IMR-90 (cell line): ENCODE measurements around the gene MGAT5. TPM values are rescaled to one million over a fixed set of nuclear protein-coding genes. Genes with fewer than 3 reads are reported as not detected.

ENCODE experiments used
- ATAC-seq: fragments of 200-7000 bp; cut with Tn5 transposase; 2 replicates; pipeline ENCODE4 v1.9.1; 2020; ENCODE audit warnings: low read depth, mild to moderate bottlenecking, moderate library complexity
- BruUV-seq: library from RNA; stranded (reverse); fragments of 400-500 nt; replicated peaks from 2 replicates; lab custom pipeline; 2021; lab: Mats Ljungman, UMichigan
- CTCF ChIA-PET: fragments of 300-600 bp; formaldehyde crosslinking; extraction: SDS; loops from one replicate; lab custom pipeline; 2021; ENCODE audit warnings: antibody characterized with exemption; lab: Yijun Ruan, JAX
- POLR2A ChIA-PET: fragments of 300-600 bp; sonication (Branson Sonifier 250); formaldehyde crosslinking; loops from one replicate; lab custom pipeline; 2022; ENCODE audit warnings: antibody characterized with exemption; ENCODE audit not compliant: unreplicated experiment; lab: Charles Lee
- DNase-seq: peaks from one replicate; pipeline ENCODE4 v3.0.0; 2013
- H2AFZ ChIP-seq: replicated peaks from 2 replicates; pipeline ENCODE3; 2013; ENCODE audit warnings: low read length, mild to moderate bottlenecking; ENCODE audit not compliant: poor library complexity
- H2AK5ac ChIP-seq: 2 replicates; pipeline ENCODE4 v1.6.1; 2013; ENCODE audit warnings: low read depth, low read length, inconsistent platforms
- H2AK9ac ChIP-seq: replicated peaks from 2 replicates; pipeline ENCODE3; 2013; ENCODE audit warnings: mild to moderate bottlenecking, low read depth, low read length, moderate library complexity; ENCODE audit not compliant: poor library complexity
- H2BK120ac ChIP-seq: 2 replicates; pipeline ENCODE4 v1.6.1; 2013; ENCODE audit warnings: low read depth, low read length, inconsistent platforms
- H2BK15ac ChIP-seq: 3 replicates; pipeline ENCODE4 v1.6.1; 2013; ENCODE audit warnings: low read depth, low read length, inconsistent platforms
- H2BK20ac ChIP-seq: 2 replicates; pipeline ENCODE4 v1.6.1; 2013; ENCODE audit warnings: low read depth, mild to moderate bottlenecking, inconsistent platforms, low read length, moderate library complexity
- H2BK5ac ChIP-seq: 2 replicates; pipeline ENCODE4 v1.6.1; 2013; ENCODE audit warnings: mild to moderate bottlenecking, low read depth, low read length, inconsistent platforms; ENCODE audit not compliant: poor library complexity, severe bottlenecking
- H3K14ac ChIP-seq: replicated peaks from 2 replicates; pipeline ENCODE4 v1.6.1; 2013; ENCODE audit warnings: low read depth, low read length, inconsistent platforms
- H3K18ac ChIP-seq: 2 replicates; pipeline ENCODE4 v1.6.1; 2013; ENCODE audit warnings: low read depth, low read length, control low read depth
- H3K23ac ChIP-seq: 2 replicates; pipeline ENCODE4 v1.6.1; 2013; ENCODE audit warnings: low read depth, low read length, inconsistent platforms
- H3K27ac ChIP-seq: 2 replicates; pipeline ENCODE4 v1.5.1; 2013; ENCODE audit warnings: mild to moderate bottlenecking, control low read depth, low read length; ENCODE audit not compliant: insufficient read depth
- H3K27me3 ChIP-seq: 2 replicates; pipeline ENCODE4 v1.6.1; 2013; ENCODE audit warnings: low read length; ENCODE audit not compliant: control insufficient read depth, insufficient read depth
- H3K36me3 ChIP-seq: 2 replicates; pipeline ENCODE4 v1.6.1; 2013; ENCODE audit warnings: low read length, mixed read lengths; ENCODE audit not compliant: control insufficient read depth, insufficient read depth
- H3K4ac ChIP-seq: 2 replicates; pipeline ENCODE4 v1.6.1; 2013; ENCODE audit warnings: low read depth, low read length, inconsistent platforms
- H3K4me1 ChIP-seq: 2 replicates; pipeline ENCODE4 v1.6.1; 2013; ENCODE audit warnings: low read length, mixed read lengths; ENCODE audit not compliant: control insufficient read depth, insufficient read depth
- H3K4me2 ChIP-seq: 2 replicates; pipeline ENCODE4 v1.6.1; 2013; ENCODE audit warnings: low read depth, mild to moderate bottlenecking, control low read depth, low read length, moderate library complexity
- H3K4me3 ChIP-seq: 2 replicates; pipeline ENCODE4 v1.5.1; 2013; ENCODE audit warnings: low read depth, mild to moderate bottlenecking, control low read depth, low read length, moderate library complexity; ENCODE audit not compliant: insufficient read depth
- H3K56ac ChIP-seq: 2 replicates; pipeline ENCODE4 v1.6.1; 2013; ENCODE audit warnings: low read length, inconsistent platforms; ENCODE audit not compliant: insufficient read depth; ENCODE audit errors: extremely low read depth
- H3K79me1 ChIP-seq, 2 experiments: 2 replicates each; pipeline ENCODE4 v1.6.1; 2013; ENCODE audit warnings: low read length in 2 of 2, inconsistent platforms in 1 of 2, low read depth in 1 of 2
- H3K9ac ChIP-seq: 2 replicates; pipeline ENCODE4 v1.6.1; 2013; ENCODE audit warnings: low read depth, low read length, control low read depth
- H3K9me1 ChIP-seq: 2 replicates; pipeline ENCODE4 v1.6.1; 2013; ENCODE audit warnings: low read length, inconsistent platforms; ENCODE audit not compliant: insufficient read depth
- H3K9me3 ChIP-seq: 2 replicates; pipeline ENCODE4 v1.6.1; 2013; ENCODE audit warnings: low read length; ENCODE audit not compliant: control insufficient read depth, insufficient read depth
- H4K20me1 ChIP-seq: 2 replicates; pipeline ENCODE4 v1.6.1; 2013; ENCODE audit warnings: low read length, inconsistent platforms; ENCODE audit not compliant: insufficient read depth
- H4K5ac ChIP-seq: 2 replicates; pipeline ENCODE4 v1.6.1; 2013; ENCODE audit warnings: mild to moderate bottlenecking, low read depth, low read length, control low read depth
- H4K8ac ChIP-seq, 2 experiments: 2 replicates each; pipeline ENCODE4 v1.6.1; 2013; ENCODE audit warnings: low read depth in 2 of 2, low read length in 2 of 2, control low read depth in 1 of 2, inconsistent platforms in 1 of 2
- H4K91ac ChIP-seq: 2 replicates; pipeline ENCODE4 v1.6.1; 2013; ENCODE audit warnings: low read depth, low read length, inconsistent platforms; ENCODE audit not compliant: insufficient read depth
- BHLHE40 ChIP-seq: fragments of 150-350 bp; IDR thresholded peaks from 2 replicates; pipeline ENCODE4 v1.6.1; 2016; ENCODE audit warnings: mild to moderate bottlenecking, low read depth, low read length
- CEBPB ChIP-seq: IDR thresholded peaks from 2 replicates; pipeline ENCODE4 v1.6.1; 2012; ENCODE audit warnings: low read depth, low read length, improper control_type of control experiment
- CHD1 ChIP-seq: IDR thresholded peaks from 2 replicates; pipeline ENCODE4 v1.6.1; 2012; ENCODE audit warnings: low read depth, low read length, improper control_type of control experiment
- CTCF ChIP-seq: conservative IDR thresholded peaks from 2 replicates; pipeline ENCODE4 v1.5.1; 2012; ENCODE audit warnings: mild to moderate bottlenecking, low read depth, low read length, improper control_type of control experiment
- ELK1 ChIP-seq: fragments of 150-350 bp; IDR thresholded peaks from 2 replicates; pipeline ENCODE4 v1.6.1; 2016; ENCODE audit warnings: low read depth, mild to moderate bottlenecking, low read length, moderate library complexity, borderline replicate concordance
- FOS ChIP-seq: fragments of 150-350 bp; IDR thresholded peaks from 2 replicates; pipeline ENCODE4 v1.6.1; 2016; ENCODE audit warnings: low read depth, low read length
- MAFK ChIP-seq: IDR thresholded peaks from 2 replicates; pipeline ENCODE4 v1.6.1; 2012; ENCODE audit warnings: low read depth, low read length, improper control_type of control experiment
- MAZ ChIP-seq: IDR thresholded peaks from 2 replicates; pipeline ENCODE4 v1.6.1; 2012; ENCODE audit warnings: low read depth, mild to moderate bottlenecking, low read length, improper control_type of control experiment, moderate library complexity, borderline replicate concordance
- MXI1 ChIP-seq: IDR thresholded peaks from 2 replicates; pipeline ENCODE4 v1.6.1; 2012; ENCODE audit warnings: low read depth, mild to moderate bottlenecking, low read length, moderate library complexity, borderline replicate concordance
- NFE2L2 ChIP-seq: fragments of 150-350 bp; IDR thresholded peaks from 2 replicates; pipeline ENCODE4 v1.6.1; 2016; ENCODE audit warnings: low read depth, mild to moderate bottlenecking, low read length
- POLR2A ChIP-seq: IDR thresholded peaks from 2 replicates; pipeline ENCODE4 v1.6.1; 2012; ENCODE audit warnings: mild to moderate bottlenecking, low read depth, low read length
- RAD21 ChIP-seq: IDR thresholded peaks from 2 replicates; pipeline ENCODE4 v1.6.1; 2012; ENCODE audit warnings: low read length, improper control_type of control experiment
- RCOR1 ChIP-seq: IDR thresholded peaks from 2 replicates; pipeline ENCODE4 v1.6.1; 2012; ENCODE audit warnings: mild to moderate bottlenecking, low read length, improper control_type of control experiment; ENCODE audit not compliant: insufficient replicate concordance
- RFX5 ChIP-seq: IDR thresholded peaks from 2 replicates; pipeline ENCODE4 v1.8.0; 2012; ENCODE audit warnings: low read depth, mild to moderate bottlenecking, low read length, moderate library complexity
- SMC3 ChIP-seq: fragments of 150-350 bp; IDR thresholded peaks from 2 replicates; pipeline ENCODE4 v1.6.1; 2016; ENCODE audit warnings: low read depth, mild to moderate bottlenecking, antibody characterized with exemption, low read length, moderate library complexity
- USF2 ChIP-seq: fragments of 150-350 bp; IDR thresholded peaks from 2 replicates; pipeline ENCODE4 v1.6.1; 2017; ENCODE audit warnings: mild to moderate bottlenecking, antibody characterized with exemption, low read length, low read depth
- WGBS, 2 experiments: methylation state at CpG; one replicate each; pipeline versions ENCODE4 v1.1.5 to v1.1.7; 2013; ENCODE audit warnings: missing lambda C conversion rate in 2 of 2; ENCODE audit not compliant: insufficient read length in 1 of 2; ENCODE audit errors: extremely low coverage in 2 of 2; 5-methylcytosine and 5-hydroxymethylcytosine counted together
- dilution Hi-C: fragments of 300-500 bp; cut with HindIII; formaldehyde crosslinking; loops from one replicate; pipeline ENCODE4 v1.14.3; 2018; ENCODE audit warnings: low sequenced_read_pairs; ENCODE audit not compliant: unreplicated experiment
- in situ Hi-C: fragments of 300-500 bp; cut with MboI; formaldehyde crosslinking; loops from 3 replicates; pipeline ENCODE4 v1.14.3; 2019; ENCODE audit warnings: low sequenced_read_pairs, inconsistent platforms, mixed read lengths
- intact Hi-C: fragments of 100-400 bp; cut with micrococcal nuclease; formaldehyde crosslinking; loops from 2 replicates; pipeline ENCODE4 v1.10.0; 2022
- polyA plus RNA-seq, 3 experiments: library from polyadenylated mRNA; depleted of rRNA; stranded (reverse); fragments of >200 nt; gene quantifications; 2 replicates each; pipeline ENCODE4 v1.2.3, GENCODE V29; 2012; ENCODE audit warnings: low replicate concordance in 1 of 3
- total RNA-seq: library from RNA; depleted of rRNA; stranded (reverse); fragments of >200 nt; gene quantifications from 2 replicates; pipeline ENCODE4 v1.2.3, GENCODE V29; 2012

The MGAT5 gene
- total and polyA plus RNA-seq, 2 of the 4 experiments (the other 2 are of a cell fraction) = 22.9 to 59.9 TPM

- Histone ChIP-seq H3K4me3 (no peak overlapping the region), H3K9me1 (peaks cover 27% of the 10 kb centered on the region), H3K23ac (no peak overlapping the region), H3K27me3 (no peaks in the 10 kb centered on the region), H4K91ac (no peak overlapping the region), H3K56ac (no peak overlapping the region), H4K5ac (no peak overlapping the region), H3K36me3 (peaks cover 16% of the 10 kb centered on the region), H2BK15ac (no peak overlapping the region), H3K9me3 (no peaks in the 10 kb centered on the region), H4K8ac (no peak overlapping the region), H3K4me2 (no peak overlapping the region), H2BK120ac (no peak overlapping the region), H3K79me1 (peaks cover 41 to 70% of the 10 kb centered on the region in 2 experiments), H2BK20ac (no peak overlapping the region), H3K4me1 (no peaks in the 10 kb centered on the region; the same call in 1 of the 2 replicates), H2BK5ac (no peak overlapping the region), H3K18ac (no peak overlapping the region), H2AK9ac (no peak overlapping the region), H3K9ac (no peak overlapping the region), H3K14ac (no peak overlapping the region), H2AFZ (no peak overlapping the region), H4K20me1 (peaks cover 32% of the 10 kb centered on the region; the same call in 1 of the 2 replicates), H3K4ac (no peak overlapping the region), H3K27ac (no peak overlapping the region), H2AK5ac (no peak overlapping the region)
- BruUV-seq = no TSS peak
- 100% methylated on average over 1 of the region's 3 CpGs; no CpG with 5 or more reads in 1 of the 2 experiments for WGBS, 2 experiments
- ATAC-seq (no peak), DNase-seq (no peak)
- ChIA-PET POLR2A (no interaction called here), CTCF (no interaction called here)
- in situ Hi-C loops = no loop called here
- TF ChIP-seq CEBPB (no peak), RAD21 (no peak), SMC3 (no peak), MAFK (no peak), CTCF (no peak), POLR2A (no peak), BHLHE40 (no peak), RFX5 (no peak), NFE2L2 (no peak), MAZ (no peak), RCOR1 (no peak), USF2 (no peak), ELK1 (no peak), MXI1 (no peak), CHD1 (no peak), FOS (no peak)
- intact Hi-C loops = no loop called here
- dilution Hi-C loops = no loop called here
Measured at GRCh38 chr2:134279417-134279816, 25.5 kb downstream of the MGAT5 start.
